Measurements from ENCODE around the gene SDCCAG8.

SDCCAG8 gene

GRCh38 chr1:243526180-243526579 is 270.3 kb downstream of the SDCCAG8 start:
- H3K4me2 ChIP-seq = no peak overlapping the region
- H3K4me1 ChIP-seq (ENCODE audit: low read depth, poor library complexity, severe bottlenecking) = peaks cover 5% of the 10 kb centered on the region
- H3K36me3 ChIP-seq (ENCODE audit: insufficient read depth) = no peaks in the 10 kb centered on the region
- TF ChIP-seq CTCF (conservative IDR thresholded peaks at IDR 0.05; ENCODE audit: low read depth, low read length) = no peak
- H3K9ac ChIP-seq = no peak overlapping the region
- H3K27ac ChIP-seq = no peak overlapping the region
- H4K20me1 ChIP-seq (ENCODE audit: insufficient read depth) = no peaks in the 10 kb centered on the region
- H3K4me3 ChIP-seq (IDR thresholded peaks at IDR 0.05; ENCODE audit: insufficient read depth, low read depth, low read length) = no peak overlapping the region
- H3K79me2 ChIP-seq (ENCODE audit: insufficient read depth, low read depth) = no peaks in the 10 kb centered on the region
- H2AFZ ChIP-seq (ENCODE audit: low read depth) = no peak overlapping the region
- no peaks in the 10 kb centered on the region for H3K27me3 ChIP-seq (ENCODE audit: insufficient read depth, low read depth)

GRCh38 chr1:243528459-243529121 is 272.7 kb downstream of the SDCCAG8 start:
- Histone ChIP-seq H2AFZ (ENCODE audit: low read depth) (no peak overlapping the region), H3K36me3 (ENCODE audit: insufficient read depth) (no peaks in the 10 kb centered on the region), H3K27me3 (ENCODE audit: insufficient read depth, low read depth) (no peaks in the 10 kb centered on the region), H3K9ac (no peak overlapping the region), H3K27ac (no peak overlapping the region), H3K4me1 (ENCODE audit: low read depth, poor library complexity, severe bottlenecking) (peaks cover 5% of the 10 kb centered on the region), H3K4me2 (no peak overlapping the region), H3K4me3 (IDR thresholded peaks at IDR 0.05; ENCODE audit: insufficient read depth, low read depth, low read length) (no peak overlapping the region), H4K20me1 (ENCODE audit: insufficient read depth) (no peaks in the 10 kb centered on the region), H3K79me2 (ENCODE audit: insufficient read depth, low read depth) (no peaks in the 10 kb centered on the region)
- no peak for TF ChIP-seq CTCF (conservative IDR thresholded peaks at IDR 0.05; ENCODE audit: low read depth, low read length)

- no peak for TF ChIP-seq CTCF (conservative IDR thresholded peaks at IDR 0.05; ENCODE audit: low read depth, low read length)
Measured at GRCh38 chr1:243529512-243529911, 273.7 kb downstream of the SDCCAG8 start.

GRCh38 chr1:243535014-243535413 is 279.2 kb downstream of the SDCCAG8 start:
- no peaks in the 10 kb centered on the region for H3K4me1 ChIP-seq (ENCODE audit: low read depth, poor library complexity, severe bottlenecking)
- H3K79me2 ChIP-seq (ENCODE audit: insufficient read depth, low read depth) = no peaks in the 10 kb centered on the region
- no peak overlapping the region for H2AFZ ChIP-seq (ENCODE audit: low read depth)
- no peak overlapping the region for H3K9ac ChIP-seq
- H3K4me2 ChIP-seq = no peak overlapping the region
- no peak overlapping the region for H3K4me3 ChIP-seq (IDR thresholded peaks at IDR 0.05; ENCODE audit: insufficient read depth, low read depth, low read length)
- no peaks in the 10 kb centered on the region for H4K20me1 ChIP-seq (ENCODE audit: insufficient read depth)
- no peak overlapping the region for H3K27ac ChIP-seq
- TF ChIP-seq CTCF (conservative IDR thresholded peaks at IDR 0.05; ENCODE audit: low read depth, low read length) = no peak
- no peaks in the 10 kb centered on the region for H3K27me3 ChIP-seq (ENCODE audit: insufficient read depth, low read depth)
- no peaks in the 10 kb centered on the region for H3K36me3 ChIP-seq (ENCODE audit: insufficient read depth)

More at GRCh38 chr1:243529512-243529911, 273.7 kb downstream of the SDCCAG8 start:
- Histone ChIP-seq H3K4me2 (no peak overlapping the region), H3K4me3 (IDR thresholded peaks at IDR 0.05; ENCODE audit: insufficient read depth, low read depth, low read length) (no peak overlapping the region), H3K36me3 (ENCODE audit: insufficient read depth) (no peaks in the 10 kb centered on the region), H3K9ac (no peak overlapping the region), H2AFZ (ENCODE audit: low read depth) (no peak overlapping the region), H4K20me1 (ENCODE audit: insufficient read depth) (no peaks in the 10 kb centered on the region), H3K4me1 (ENCODE audit: low read depth, poor library complexity, severe bottlenecking) (peaks cover 5% of the 10 kb centered on the region), H3K27me3 (ENCODE audit: insufficient read depth, low read depth) (no peaks in the 10 kb centered on the region), H3K79me2 (ENCODE audit: insufficient read depth, low read depth) (no peaks in the 10 kb centered on the region), H3K27ac (no peak overlapping the region)

Data from KMS-11 (cell line).